Activated T-cell treated with anti-CD3 and anti-CD28 coated beads for 4 hours (primary cell): ENCODE results near the gene MAGEA8.
"Not testable (repeated sequence)": the region's sequence is repeated elsewhere in the genome, so short reads cannot be mapped to it uniquely, and the experiment has no call there.

Experiments
- DNase-seq: peaks from one replicate; pipeline ENCODE4 v3.0.0-alpha.2; 2020

Gene MAGEA8

DNA sequence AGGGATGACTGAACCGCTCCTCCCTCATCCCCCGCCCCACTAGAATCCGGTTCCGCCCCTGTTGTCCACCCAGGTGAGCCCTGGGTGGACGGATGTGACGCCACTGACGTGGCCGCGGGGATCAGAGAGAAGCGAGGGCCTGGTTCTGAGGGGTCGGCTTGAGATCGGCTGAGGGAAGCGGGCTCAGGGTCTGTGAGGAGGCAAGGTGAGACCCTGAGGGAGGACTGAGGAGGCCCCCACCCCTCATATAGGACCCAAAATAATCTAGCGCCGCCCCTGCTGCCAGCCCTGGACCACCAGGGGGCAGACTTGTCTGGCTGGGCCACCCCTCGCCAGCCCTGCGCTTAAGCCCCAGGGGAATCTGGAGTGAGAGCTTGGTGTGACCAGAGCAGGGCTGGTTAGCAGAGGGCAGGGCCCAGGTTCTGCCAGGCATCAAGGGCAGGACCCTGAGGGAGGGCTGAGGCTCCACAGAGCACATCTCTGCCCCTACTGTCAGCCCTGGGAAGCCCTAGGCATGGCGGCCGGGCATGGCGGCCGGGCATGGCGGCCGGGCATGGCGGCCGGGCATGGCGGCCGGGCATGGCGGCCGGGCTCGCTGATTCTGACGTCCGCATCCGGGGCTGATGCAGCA lies at the start of gene MAGEA8:
TSS of gene MAGEA8 (plus strand) at position 103 of the 631 bp plus-strand sequence. CDS start 3,090 bp downstream, outside the sequence.
- no peak for DNase-seq

DNA sequence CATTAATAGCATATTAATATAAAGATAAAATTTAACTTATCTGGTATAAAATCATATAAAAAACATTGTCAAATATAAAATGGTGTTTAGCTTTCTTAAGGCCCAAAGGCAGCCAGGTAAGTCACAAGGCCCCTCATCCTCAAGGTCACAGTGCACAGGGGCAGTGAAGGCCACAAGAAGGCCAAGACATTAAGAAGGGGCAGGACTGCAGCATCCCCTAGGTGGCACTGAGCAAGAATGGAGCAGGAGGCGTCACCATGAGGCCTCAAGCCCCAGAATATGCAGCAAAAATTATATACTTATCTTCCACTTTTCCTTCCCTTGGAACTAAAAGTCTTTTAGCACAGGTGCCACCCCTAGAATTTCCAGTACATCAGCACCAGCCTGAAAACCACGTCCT lies 49.5 kb upstream of the MAGEA8 start:
- no peak for DNase-seq

DNA sequence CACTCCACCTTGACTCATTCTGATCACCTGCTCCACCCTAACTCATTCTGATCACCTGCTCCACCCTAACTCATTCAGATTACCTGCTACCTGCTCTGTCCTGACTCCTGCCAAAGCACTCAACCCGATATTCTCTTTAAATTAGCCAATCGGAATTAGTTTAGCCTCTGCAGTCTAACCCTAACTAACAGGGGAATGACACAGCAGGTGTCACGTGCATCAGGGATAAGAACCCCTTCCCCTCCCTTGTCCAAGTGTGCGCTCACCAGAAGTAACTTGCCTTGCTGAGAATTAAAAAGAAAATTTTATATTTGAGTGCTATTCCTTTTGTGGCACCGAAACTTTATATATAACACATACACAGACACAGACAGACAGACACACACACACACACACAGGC lies 44.3 kb upstream of the MAGEA8 start:
- DNase-seq, result not testable (repeated sequence)

DNA sequence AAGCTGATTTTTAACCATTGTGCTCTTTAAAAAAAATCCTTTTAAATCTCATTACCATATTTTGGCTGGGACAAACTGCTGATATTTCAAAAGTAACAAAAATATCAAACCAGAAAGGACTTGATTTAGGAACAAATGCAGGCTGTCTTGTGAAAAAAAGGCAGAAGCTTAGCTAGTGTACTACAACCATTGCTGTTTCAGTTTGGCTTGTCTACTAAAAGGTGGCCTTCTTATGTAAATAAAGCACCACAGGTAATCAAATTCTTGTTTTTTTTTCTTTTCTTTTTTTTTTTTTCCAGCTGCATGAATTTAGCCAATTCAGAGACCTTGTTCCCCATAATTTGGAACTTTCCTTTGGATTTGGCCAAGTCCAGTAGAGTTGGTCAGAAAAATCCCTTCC lies 43.8 kb upstream of the MAGEA8 start:
- DNase-seq, result no peak

DNA sequence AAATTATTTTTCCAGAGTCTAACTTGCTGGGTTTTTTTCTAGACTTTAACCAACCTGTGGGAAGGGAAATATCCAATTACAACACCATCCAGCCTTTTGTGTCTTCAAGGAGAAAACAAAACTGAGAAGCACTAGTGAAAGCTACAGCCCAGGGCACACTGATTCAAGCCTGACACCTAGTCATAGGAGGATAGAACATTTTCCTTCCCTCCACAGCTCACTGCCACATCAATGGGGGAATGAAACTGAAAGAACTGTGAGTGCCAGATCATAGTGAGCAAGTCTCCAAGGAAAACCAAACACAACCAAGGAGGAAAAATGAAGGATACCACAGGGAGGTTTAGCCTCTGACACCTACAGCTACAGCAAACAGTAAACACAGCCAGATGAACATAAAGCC lies 43.3 kb upstream of the MAGEA8 start:
- no peak for DNase-seq

DNA sequence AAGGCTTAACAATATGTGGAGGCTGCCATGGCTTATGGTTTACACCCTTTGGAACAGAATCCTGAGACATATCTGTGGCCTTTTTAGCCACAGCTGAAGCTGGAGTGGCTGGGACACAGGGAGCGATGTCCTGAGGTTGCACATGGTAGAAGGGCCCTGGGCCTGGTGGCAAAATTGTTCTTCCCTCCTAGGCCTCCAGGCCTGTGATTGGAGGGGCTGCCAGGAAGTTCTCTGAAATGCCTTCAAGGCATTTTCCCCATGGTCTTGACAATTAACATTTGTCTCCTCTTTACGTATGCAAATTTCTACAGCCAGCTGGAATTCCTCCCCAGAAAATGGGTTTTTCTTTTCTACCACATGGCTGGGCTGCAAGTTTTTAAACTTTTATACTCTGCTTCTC lies 39.1 kb upstream of the MAGEA8 start:
- DNase-seq, result no peak

DNA sequence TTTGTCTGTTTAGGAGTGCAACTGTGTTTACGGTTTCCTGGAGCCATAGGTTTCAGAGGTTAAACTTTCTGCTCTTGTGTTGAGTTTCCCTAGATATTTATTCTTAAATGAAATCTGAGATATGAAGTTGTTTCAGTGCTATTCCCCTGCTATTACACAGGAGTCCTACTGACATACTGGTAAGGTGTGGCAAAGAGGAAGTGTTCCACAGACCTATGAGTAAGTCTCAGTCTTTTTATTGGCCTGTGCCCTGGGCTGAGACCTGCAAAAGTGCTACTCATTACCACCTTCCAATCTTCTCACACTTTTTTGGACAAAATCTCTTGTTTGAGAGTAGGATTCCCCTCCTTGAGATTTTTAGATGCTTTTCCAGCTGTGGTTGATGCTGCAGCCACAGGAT lies 35.6 kb upstream of the MAGEA8 start:
- DNase-seq, result no peak

DNA sequence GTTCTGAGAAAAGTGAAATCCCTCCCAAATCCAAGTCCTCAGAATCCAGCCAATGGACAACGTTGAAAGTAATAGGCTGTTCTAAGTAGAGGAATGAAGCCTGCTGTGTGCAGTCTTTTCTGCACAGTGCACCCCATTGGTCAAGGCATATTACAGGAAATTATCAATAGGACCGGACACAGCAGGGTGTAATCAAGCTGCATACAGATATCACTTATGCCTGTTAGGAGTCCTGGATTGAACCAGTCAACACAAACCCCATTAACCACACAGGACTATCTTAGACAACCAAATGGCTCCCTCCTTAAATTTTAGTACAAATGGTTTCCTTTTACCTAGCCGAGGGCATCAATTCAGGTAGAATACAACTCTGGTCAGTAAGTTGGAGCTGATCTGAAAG lies 34.2 kb upstream of the MAGEA8 start:
- DNase-seq, result no peak

DNA sequence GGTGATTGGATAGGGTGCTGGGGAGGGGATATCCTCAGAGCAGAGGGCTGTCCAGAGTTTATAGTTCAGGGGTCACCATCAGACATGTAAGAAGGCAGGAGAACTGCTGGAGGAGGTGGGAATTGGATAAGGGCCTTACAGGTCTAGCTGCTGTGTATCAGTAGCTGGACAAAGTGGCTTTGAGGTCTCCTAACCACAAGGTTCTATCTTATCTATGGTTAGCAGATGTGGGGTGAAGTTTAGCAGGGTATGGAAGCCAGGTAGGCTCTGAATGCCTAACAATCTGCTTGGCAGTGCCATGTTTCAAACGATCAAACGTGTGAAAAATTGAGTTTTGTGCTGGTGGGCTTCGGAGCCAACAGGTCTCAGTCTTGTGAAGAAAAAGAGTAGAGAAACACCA lies 32.1 kb upstream of the MAGEA8 start:
- no peak for DNase-seq

GRCh38 chrX:149849787-149850186 lies 31.2 kb upstream of the MAGEA8 start:
- no peak for DNase-seq

- DNase-seq, result no peak
Measured at GRCh38 chrX:149851864-149852263, 29.1 kb upstream of the MAGEA8 start.

DNA sequence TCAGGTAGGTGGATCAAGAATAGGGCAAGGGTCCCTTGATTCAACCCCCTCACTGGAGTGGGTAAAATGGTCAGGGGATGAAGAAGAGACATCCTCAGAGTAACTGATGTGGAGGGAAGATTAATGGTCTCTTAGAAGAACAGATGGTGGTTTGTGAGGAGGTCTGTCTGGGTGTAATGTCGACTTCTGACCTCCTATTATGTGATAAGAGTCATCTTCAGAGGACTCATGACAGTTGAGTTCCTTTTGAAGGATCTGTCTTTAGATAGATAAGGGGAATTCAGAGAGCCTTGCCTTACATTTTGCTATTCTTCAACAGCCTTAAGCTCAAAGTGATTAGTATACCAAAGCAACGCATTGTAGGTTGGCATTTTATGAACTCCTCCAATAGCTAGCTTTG lies 27.1 kb upstream of the MAGEA8 start:
- DNase-seq, result no peak

- DNase-seq, result no peak
Measured at GRCh38 chrX:149858592-149858991, 22.4 kb upstream of the MAGEA8 start.

GRCh38 chrX:149860445-149860844 lies 20.5 kb upstream of the MAGEA8 start:
- no peak for DNase-seq

GRCh38 chrX:149865390-149865789 lies 15.6 kb upstream of the MAGEA8 start:
- DNase-seq, result no peak

- no peak for DNase-seq
Measured at GRCh38 chrX:149867488-149867887, 13.5 kb upstream of the MAGEA8 start.

DNA sequence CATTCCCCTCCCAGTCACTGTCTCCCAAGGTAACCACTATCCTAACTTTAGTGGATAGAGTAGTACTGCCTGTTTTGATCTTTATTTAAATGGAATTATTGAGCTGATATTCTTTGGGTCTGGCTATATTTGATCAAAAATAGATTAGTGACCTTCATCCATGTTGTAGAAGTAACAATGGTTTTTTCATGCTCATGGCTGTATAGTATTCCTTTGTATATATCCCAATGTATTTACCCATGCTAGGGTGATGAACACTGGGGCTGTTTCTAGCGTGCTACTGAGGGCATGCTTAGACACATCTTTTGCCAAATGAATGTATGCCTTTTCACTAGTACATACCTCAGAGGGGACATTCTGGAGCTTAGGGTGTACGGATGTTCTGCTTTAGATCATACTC lies 10.1 kb upstream of the MAGEA8 start:
- DNase-seq, result no peak

GRCh38 chrX:149871433-149871832 lies 9.6 kb upstream of the MAGEA8 start:
- DNase-seq, result no peak

- peak; percentile 34 for DNase-seq
Measured at GRCh38 chrX:149871940-149872339, 9.0 kb upstream of the MAGEA8 start.

GRCh38 chrX:149877157-149877556 lies 3.8 kb upstream of the MAGEA8 start:
- DNase-seq, result no peak

DNA sequence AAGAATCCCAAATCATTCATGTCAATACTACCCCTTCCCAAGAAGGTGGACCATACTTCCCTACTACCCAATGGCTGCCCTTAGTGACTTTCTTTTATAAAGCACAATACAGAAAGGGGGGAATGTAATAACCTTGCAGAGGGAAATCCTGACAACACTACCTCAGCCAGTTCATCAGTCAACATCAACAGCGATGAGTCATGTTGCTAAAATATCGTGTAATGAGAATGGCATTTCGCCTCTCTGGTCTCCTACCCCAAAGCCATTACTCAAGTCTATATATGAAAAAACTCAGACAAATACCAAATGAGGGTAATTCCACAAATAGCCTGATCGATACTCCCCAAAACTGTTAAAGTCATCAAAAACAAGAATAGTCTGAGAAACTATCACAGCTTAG lies 3.3 kb upstream of the MAGEA8 start:
- no peak for DNase-seq

DNA sequence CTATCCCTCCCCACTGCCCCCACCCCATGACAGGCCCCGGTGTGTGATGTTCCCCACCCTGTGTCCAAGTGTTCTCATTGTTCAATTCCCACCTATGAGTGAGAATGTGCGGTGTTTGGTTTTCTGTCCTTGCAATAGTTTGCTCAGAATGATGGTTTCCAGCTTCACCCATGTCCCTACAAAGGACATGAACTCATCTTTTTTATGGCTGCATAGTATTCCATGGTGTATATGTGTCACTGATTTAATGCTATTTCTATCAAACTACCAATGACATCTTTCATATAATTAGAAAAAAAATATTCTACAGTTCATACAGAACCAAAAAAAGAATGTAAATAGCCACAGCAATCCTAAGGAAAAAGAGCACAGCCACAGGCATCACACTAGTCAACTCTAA lies 9.8 kb downstream of the MAGEA8 start:
- DNase-seq, result not testable (repeated sequence)

DNA sequence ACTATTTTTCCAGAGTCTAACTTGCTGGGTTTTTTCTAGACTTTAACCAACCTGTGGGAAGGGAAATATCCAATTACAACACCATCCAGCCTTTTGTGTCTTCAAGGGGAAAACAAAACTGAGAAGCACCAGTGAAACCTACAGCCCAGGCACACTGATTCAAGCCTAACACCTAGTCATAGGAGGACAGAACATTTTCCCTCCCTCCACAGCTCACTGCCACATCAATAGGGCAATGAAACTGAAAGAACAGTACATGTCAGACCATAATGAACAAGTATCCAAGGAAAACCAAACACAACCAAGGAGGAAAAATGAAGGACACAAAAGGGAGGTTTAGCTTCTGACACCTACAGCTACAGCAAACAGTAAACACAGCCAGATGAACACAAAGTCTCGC lies 17.6 kb downstream of the MAGEA8 start:
- DNase-seq, result no peak

- DNase-seq, result no peak
Measured at GRCh38 chrX:149903889-149904748, 23.1 kb downstream of the MAGEA8 start.

- no peak for DNase-seq
Measured at GRCh38 chrX:149908308-149908707, 27.3 kb downstream of the MAGEA8 start.
